Myocyte (in vitro differentiated cells): ENCODE measurements around the gene TGFB2. TPM values are rescaled to one million over a fixed set of nuclear protein-coding genes. Genes with fewer than 3 reads are reported as not detected.
A peak's percentile ranks its signal among the peaks of the same experiment; 100 is the strongest.

ENCODE experiments used
- DNase-seq: peaks from one replicate; pipeline ENCODE4 v3.0.0-alpha.2; 2012; ENCODE audit warnings: low read depth
- total RNA-seq: library from RNA; depleted of rRNA; stranded (reverse); fragments of >200 nt; gene quantifications from 2 replicates; pipeline ENCODE4 v1.2.3, GENCODE V29; 2014

TGFB2 gene
- total RNA-seq, 1 donor from 2014 or later, result 18.4 TPM

DNA sequence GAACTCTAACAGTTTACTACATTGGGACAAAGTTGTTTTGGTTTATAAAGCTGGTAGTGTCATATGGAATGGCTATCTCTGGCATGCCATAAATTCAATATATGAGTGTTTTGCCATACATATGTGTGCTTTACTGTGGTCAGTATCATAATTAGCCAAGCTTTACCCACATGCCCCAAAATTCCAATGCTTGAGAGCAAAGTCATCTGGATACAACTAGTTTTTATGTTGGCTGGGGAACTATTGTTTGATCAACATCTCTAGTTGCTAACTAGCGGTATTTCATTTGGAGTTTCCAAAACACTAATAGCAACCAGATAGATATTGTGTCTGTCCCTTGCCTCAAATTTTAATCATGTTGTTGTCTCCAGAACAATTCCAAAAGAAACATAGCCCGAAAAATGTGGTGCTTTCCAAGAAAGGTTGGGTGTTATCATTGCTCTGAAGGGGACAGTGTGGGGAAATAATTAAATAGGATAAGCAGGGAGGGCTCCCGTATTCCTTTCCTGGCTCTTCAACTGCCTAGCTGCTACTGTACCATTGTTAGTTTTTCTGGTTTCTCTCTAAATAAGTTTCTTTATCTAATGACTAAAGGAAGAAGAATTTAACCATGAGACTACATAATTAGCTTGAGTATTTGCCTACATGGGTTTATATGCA lies 136.1 kb downstream of the TGFB2 start:
- peak; percentile 11 for DNase-seq

- no peak for DNase-seq
Measured at GRCh38 chr1:218482683-218483082, 137.5 kb downstream of the TGFB2 start.

DNA sequence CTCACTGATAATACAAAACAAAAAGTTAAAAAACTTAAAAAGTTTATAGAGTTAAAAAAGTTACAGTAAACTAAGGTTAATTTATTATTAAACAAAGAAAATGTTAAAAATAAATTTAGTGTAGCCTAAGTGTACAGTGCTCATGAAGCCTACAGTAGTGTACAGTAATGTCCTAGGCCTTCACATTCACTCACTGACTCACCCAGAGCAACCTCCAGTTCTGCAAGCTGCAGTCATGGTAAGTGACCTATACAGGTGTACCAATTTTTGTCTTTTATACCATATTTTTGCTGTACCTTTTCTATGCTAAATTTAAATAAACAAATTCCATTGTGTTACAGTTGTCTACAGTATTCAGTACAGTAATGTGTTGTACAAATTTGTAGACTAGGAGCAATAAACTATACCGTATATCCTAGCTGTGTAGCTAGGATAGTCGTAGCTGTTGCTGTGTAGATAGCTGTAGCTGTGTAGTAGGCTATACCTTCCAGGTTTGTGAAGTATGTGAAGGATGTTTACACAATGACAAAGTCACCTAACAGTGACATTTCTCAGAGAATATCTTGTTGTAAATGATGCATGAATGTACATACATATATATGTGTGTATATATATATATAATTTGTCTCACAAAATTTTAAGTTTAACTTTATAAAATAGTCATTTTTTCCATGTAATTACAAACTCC lies 140.2 kb downstream of the TGFB2 start:
- DNase-seq, result no peak

DNA sequence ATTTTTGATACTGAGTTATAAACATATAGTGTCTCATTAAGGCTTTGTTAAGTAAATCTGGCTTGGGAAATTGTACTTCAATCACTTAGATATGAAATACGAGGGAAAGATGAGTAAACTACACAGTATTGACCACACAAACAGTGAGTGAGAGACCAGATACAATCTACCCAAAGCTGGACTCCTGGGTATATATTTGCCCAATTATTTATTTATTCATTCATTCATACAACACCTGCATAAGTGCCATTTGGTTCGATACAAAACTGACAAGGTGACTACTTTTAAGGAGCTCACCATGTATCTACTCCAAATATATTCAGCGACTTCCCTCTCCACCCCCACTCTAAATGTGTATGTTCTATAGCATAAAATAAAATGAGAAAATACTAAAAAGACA lies 143.4 kb downstream of the TGFB2 start:
- no peak for DNase-seq

DNA sequence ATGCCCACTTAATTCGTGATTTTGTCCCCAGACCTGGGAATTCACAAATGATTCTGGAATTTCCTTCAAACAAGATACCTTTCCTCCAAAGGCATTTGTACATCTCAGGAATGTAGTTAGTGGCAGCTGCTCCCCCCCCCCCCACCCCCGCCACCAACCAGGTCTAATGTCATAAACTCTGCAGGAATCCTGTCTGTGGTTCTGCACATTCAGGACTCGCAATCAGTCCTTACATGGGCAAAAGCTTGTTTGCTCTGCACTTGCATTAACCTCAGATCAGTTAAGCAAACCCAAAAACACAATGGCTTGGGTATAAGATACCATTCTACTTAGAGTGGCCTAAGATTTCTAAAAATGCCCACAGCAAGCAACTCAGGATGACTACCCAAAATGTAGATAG lies 143.8 kb downstream of the TGFB2 start:
- peak; percentile 68 for DNase-seq

DNA sequence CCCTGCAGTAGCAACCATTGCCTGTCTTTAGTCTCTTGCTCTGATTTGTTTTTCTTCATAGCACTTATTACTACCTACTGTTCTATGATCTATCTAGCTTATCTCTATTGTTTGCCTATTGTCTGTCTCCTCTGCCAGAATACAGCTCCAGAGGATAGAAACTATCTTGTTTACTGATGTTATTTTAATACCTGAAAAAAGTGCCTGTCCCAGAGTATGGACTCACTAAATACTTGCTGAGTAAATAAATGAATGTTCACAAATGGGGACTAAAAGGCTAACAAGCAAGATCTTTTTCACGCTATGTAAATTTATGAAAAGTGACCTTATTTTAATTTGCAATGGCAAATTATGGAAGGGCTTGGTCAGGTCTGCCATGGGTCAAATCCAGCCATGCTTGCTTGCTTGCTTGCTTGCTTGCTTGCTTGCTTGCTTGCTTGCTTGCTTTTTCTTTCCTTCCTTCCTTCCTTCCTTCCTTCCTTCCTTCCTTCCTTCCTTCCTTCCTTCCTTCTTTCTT lies 145.3 kb downstream of the TGFB2 start:
- DNase-seq, result no peak

- DNase-seq, result no peak
Measured at GRCh38 chr1:218492874-218493273, 147.7 kb downstream of the TGFB2 start.

- DNase-seq, result no peak
Measured at GRCh38 chr1:218493986-218494385, 148.8 kb downstream of the TGFB2 start.

Other genes starting within 250 kb of the TGFB2 start
- gene RRP15, start 60.0 kb upstream of the TGFB2 start, total RNA-seq, result 15.1 TPM in 2 replicates